Right lobe of liver (tissue), 4 donors: ENCODE results near the gene ARHGAP22.

Source experiments
- CTCF ChIP-seq, 4 donors: fragments of 200-600 bp in 3 of 4; fragments of 450-650 bp in 1 of 4; IDR thresholded peaks; one replicate each; pipeline versions ENCODE4 v1.5.1 to v1.8.0; 2016 to 2022; ENCODE audit warnings: antibody characterized with exemption in 4 of 4, mild to moderate bottlenecking in 2 of 4
- POLR2A ChIP-seq: fragments of 450-650 bp; IDR thresholded peaks from one replicate; pipeline ENCODE4 v1.6.1; 2017; ENCODE audit warnings: antibody characterized with exemption, mild to moderate bottlenecking
- donor health status: DM: no; HTN: no; CAD: no.
- donor health status: DM: no; HTN: no; CAD: no.
- donor health status: DM: no; HTN: yes; CAD: no.

GRCh38 chr10:48538611-48539010, 66.3 kb downstream of the ARHGAP22 start:
- TF ChIP-seq CTCF (IDR thresholded peaks at IDR 0.05) (no peak), POLR2A (no peak)
